Measurements from ENCODE around the gene CYP11A1.
A peak's percentile ranks its signal among the peaks of the same experiment; 100 is the strongest.

The CYP11A1 gene

GRCh38 chr15:74322558-74323180, 44.8 kb downstream of the CYP11A1 start:
- DNase-seq (ENCODE audit: low read depth in 2 of 2) = peak in 1 of 2 donors; percentile 22

- no peak for DNase-seq (ENCODE audit: low read depth in 2 of 2)
Measured at GRCh38 chr15:74320352-74321247, 46.8 kb downstream of the CYP11A1 start.

DNA sequence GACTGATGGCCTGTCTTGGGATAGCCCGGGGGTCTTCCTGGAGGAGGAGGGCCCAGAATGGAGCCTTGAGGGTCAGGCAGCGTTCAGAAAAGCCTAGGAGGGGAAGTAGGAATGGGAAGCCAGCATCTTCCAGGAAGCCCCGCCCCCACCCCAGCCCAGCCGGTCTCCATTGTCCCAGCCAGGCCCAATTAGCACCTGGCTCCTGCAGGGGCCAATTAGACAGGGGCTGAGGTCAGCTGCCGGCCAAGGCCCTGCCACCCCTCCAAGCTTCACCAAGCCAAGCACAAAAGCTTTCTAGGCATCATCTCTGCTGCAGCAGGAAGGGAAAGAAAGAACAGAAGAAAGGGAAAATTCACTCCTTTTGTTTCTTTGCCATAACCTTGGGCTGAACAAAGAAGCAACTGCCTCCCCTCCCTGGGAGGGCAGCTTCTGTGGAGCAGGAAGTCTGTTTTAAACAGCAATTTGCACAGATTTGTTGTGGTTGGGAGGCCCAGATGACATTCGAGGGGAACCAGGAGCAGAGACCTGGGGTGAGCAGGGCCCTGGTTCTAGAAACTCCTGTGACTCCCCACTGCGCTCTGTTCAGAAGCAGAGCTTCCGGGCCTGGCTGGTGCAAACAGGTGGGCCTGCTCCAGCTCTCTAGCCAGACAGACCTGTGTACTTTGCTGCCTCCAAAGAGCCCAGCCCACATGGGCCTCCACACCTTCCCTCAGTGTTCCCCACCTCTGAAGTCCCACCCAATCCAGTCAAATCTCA, 47.7 kb downstream of the CYP11A1 start:
- no peak for DNase-seq (ENCODE audit: low read depth in 2 of 2)

- no peak for DNase-seq (ENCODE audit: low read depth in 2 of 2)
Measured at GRCh38 chr15:74319138-74319460, 48.3 kb downstream of the CYP11A1 start.

- no peak for DNase-seq (ENCODE audit: low read depth in 2 of 2)
Measured at GRCh38 chr15:74318376-74319137, 48.9 kb downstream of the CYP11A1 start.

DNA sequence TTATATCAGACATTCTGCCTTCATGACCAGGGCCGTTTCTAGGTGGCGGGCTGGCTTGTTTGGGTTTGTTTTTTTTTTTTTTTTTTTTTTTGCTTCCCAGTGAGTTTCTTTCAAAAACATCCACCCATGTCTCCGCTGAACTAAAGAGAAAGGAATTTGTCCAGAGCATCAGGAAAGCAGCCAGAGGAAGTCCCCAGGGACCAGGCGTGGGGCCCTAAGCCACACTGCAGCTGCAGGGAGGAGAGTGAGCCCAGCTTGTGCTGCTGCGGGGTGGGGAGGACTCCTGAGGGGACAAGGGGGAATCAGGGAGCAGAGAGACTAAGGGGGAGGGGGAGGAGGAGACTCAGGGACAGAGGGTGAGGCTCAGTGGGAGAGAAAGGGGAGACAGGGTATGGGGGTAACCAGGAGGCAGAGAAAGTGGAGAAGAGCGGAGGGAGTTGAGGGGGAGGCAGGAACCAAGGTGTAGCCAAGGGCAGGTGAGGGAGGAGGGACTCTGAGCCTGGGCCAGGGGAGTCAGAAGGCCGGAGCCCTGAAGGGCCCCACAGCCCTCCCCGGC, 49.5 kb downstream of the CYP11A1 start:
- DNase-seq (ENCODE audit: low read depth in 2 of 2) = no peak

GRCh38 chr15:74316141-74316540, 51.3 kb downstream of the CYP11A1 start:
- no peak for DNase-seq (ENCODE audit: low read depth in 2 of 2)

DNA sequence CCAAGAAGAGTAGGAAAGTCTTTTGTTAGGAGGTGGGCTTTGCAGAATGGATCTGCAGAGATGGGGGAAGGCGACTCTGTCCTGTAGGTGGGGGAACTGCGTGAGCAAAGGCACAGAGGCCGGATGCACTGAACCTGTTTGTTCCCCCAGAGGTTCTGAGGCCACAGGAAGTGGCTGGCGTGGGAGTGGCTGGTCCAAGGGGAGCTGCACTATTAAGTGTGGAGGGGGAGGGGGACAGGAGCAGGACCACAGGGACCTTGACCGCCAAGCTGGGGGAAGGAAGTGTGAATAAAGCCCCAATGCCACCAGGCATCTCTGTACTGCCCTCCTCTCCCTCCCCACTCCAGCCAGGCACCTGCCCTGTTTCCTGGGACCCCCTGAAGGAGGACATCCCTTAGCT, 51.8 kb downstream of the CYP11A1 start:
- DNase-seq (ENCODE audit: low read depth in 2 of 2) = no peak

GRCh38 chr15:74314795-74315438, 52.5 kb downstream of the CYP11A1 start:
- no peak for DNase-seq (ENCODE audit: low read depth in 2 of 2)

- DNase-seq (ENCODE audit: low read depth in 2 of 2) = no peak
Measured at GRCh38 chr15:74313889-74314288, 53.6 kb downstream of the CYP11A1 start.

DNA sequence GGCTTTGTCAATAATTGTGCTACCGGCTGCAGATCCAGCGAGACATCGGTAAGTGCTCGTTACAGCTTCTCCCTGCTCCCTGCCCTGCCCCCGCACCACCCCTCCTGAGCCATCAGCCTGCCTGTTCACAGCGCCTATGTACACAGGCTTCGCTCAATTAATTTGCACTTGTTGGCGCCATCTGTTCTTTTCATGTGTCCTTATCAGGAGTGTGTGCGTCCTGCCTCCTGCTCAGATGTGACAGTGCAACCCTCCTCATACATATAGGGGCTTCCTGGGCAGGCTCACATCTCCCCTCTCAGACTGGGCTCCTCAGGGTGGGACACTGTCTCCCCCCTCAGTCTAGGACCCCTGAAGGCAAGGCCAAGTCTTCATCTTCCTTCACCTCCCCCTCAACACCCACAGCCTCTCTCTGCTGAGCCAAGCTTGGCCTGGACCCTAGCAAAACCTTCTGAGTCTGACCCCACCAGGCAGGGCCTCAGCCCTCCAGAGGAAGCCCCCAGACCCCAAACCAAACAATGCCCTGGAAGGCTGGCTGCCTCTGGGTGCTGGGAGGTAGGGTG, 54.9 kb downstream of the CYP11A1 start:
- DNase-seq (ENCODE audit: low read depth in 2 of 2) = no peak

DNA sequence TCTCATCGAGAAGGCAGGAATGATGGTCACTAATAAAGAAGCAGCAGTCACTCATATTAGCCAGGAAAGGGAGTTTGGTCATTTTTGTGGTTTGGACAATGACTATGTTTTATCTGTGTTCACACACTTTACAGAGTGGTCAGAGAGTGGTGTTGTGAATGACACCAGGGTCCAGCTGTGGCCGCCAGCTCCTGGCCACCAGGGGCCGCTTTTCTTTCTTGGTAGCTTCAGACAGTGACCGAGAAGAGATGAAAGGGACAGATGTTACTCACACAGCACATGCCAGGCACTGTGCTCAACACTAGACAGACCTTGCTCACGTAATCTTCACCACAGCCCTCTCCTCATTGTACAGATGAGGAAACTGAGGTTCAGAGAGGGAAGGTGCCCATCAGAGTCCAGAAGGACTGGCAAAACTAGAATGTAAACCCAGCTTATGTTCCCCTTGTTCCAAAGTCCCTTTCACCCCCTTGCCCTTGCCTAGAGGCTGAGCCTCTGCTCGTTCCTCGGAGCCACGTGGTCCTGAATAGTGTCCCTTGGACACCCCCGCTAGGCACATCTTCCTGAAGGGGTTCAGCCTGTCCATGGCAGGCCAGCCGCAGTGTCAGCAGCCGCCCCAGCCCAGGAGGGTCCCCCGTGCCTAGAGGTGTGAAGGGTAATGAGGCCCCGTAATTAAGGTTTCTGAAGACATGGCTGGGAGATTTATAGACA, 55.6 kb downstream of the CYP11A1 start:
- DNase-seq (ENCODE audit: low read depth in 2 of 2) = no peak

DNA sequence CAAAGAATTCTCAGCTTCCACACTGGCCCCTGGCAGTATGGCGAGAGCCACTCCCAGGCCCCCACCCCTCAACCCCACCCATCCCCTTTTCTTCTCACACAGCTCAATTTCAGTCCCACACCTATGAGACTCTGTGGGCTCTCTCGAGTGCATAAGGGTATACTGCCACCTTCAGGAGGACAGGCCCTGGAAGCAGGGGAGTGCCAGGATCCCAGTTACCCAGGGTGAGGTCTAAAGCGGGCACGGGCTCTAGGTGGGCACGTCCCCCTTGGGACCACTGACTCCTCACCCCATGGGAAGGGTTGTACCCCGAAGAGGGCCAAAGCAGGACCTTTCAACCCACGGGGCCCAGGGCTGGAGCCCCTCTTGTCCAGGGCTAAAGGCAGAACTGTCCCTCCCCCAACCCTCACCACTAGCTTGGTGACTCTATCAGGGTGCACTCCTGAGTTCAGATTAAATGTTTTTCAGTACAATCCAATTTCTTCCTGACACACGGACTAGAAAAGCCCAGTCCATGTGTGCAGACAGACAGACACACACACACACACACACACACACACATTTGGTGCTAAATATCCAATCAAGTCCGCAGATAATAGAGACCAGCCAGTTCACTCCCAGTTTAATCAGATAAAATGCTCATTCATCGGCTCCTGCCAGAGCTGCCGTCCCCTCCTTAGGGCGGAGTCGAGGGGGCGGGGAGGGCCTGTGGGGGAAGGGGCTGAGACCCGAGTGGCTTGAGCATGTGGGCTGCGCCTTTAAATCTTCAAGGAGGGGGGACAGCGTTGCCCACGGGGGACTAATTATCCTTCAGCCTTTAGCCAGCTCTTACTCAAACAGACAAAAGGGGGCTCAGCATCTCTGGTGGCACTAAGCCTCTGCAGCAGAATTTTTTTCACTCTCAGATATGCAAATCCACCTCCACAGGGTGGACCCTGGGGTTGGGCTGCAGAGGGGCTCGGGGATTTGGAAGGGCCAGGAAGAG, 59.3 kb downstream of the CYP11A1 start:
- DNase-seq (ENCODE audit: low read depth in 2 of 2) = no peak

- no peak for DNase-seq (ENCODE audit: low read depth in 2 of 2)
Measured at GRCh38 chr15:74306781-74307217, 60.6 kb downstream of the CYP11A1 start.

- no peak for DNase-seq (ENCODE audit: low read depth in 2 of 2)
Measured at GRCh38 chr15:74305687-74306086, 61.8 kb downstream of the CYP11A1 start.

DNA sequence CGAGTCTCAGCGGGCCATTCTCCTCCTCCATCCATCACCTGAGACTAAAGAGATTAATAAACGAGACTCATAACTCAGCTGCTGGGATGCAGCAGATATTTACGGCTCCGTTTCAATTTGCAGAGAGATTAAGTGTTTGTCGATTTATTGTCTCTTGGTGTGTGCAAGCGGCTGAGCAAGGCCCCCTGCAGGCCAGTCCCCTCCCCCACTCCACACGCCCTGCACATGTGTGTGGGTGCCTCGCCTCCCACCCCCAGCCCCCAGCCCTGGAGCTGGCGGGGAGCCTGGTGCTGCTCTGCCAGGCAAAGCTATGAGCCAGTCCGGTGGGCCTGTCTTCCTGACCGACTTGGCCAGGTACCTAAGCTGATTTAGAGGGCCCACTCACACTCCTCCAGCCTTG, 63.0 kb downstream of the CYP11A1 start:
- DNase-seq (ENCODE audit: low read depth in 2 of 2) = no peak

DNA sequence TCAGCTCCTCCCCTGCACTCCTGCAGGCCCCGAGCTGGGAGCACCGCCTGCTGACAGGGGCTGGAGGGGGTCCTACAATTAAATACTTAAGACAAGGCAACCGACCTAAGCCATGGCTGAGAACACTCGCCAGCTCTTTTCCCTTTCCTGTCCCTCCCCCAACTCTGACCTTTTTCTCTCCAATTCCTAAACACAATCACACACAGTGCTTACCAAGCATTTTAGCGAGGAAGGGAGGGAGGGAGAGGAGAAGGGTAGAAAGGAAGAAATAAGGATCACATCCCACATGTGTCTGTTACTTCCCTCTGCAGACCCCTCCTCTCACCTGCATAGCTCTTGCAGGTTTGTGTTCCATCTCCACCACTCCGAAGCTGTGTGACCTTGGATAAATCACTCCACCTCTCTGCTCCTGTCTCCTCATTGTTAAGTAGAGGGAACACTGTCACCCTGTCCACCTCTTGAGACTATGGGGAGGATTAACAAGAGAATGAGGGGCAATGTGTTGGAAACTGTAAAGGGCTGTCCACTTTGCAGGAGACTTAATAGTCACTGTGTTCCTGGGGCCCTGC, 63.6 kb downstream of the CYP11A1 start:
- DNase-seq (ENCODE audit: low read depth in 2 of 2) = no peak

- no peak for DNase-seq (ENCODE audit: low read depth in 2 of 2)
Measured at GRCh38 chr15:74302821-74303359, 64.6 kb downstream of the CYP11A1 start.
